IMR-90 (cell line): Measurements from ENCODE around the gene G3BP1. TPM values are rescaled to one million over a fixed set of nuclear protein-coding genes. Genes with fewer than 3 reads are reported as not detected.

ENCODE experiments used
- ATAC-seq: fragments of 200-7000 bp; cut with Tn5 transposase; 2 replicates; pipeline ENCODE4 v1.9.1; 2020; ENCODE audit warnings: low read depth, mild to moderate bottlenecking, moderate library complexity
- BruUV-seq: library from RNA; stranded (reverse); fragments of 400-500 nt; replicated peaks from 2 replicates; lab custom pipeline; 2021; lab: Mats Ljungman, UMichigan
- CTCF ChIA-PET: fragments of 300-600 bp; formaldehyde crosslinking; extraction: SDS; loops from one replicate; lab custom pipeline; 2021; ENCODE audit warnings: antibody characterized with exemption; lab: Yijun Ruan, JAX
- POLR2A ChIA-PET: fragments of 300-600 bp; sonication (Branson Sonifier 250); formaldehyde crosslinking; loops from one replicate; lab custom pipeline; 2022; ENCODE audit warnings: antibody characterized with exemption; ENCODE audit not compliant: unreplicated experiment; lab: Charles Lee
- DNase-seq: peaks from one replicate; pipeline ENCODE4 v3.0.0; 2013
- H2AFZ ChIP-seq: replicated peaks from 2 replicates; pipeline ENCODE3; 2013; ENCODE audit warnings: low read length, mild to moderate bottlenecking; ENCODE audit not compliant: poor library complexity
- H2AK5ac ChIP-seq: 2 replicates; pipeline ENCODE4 v1.6.1; 2013; ENCODE audit warnings: low read depth, low read length, inconsistent platforms
- H2AK9ac ChIP-seq: replicated peaks from 2 replicates; pipeline ENCODE3; 2013; ENCODE audit warnings: mild to moderate bottlenecking, low read depth, low read length, moderate library complexity; ENCODE audit not compliant: poor library complexity
- H2BK120ac ChIP-seq: 2 replicates; pipeline ENCODE4 v1.6.1; 2013; ENCODE audit warnings: low read depth, low read length, inconsistent platforms
- H2BK15ac ChIP-seq: 3 replicates; pipeline ENCODE4 v1.6.1; 2013; ENCODE audit warnings: low read depth, low read length, inconsistent platforms
- H2BK20ac ChIP-seq: 2 replicates; pipeline ENCODE4 v1.6.1; 2013; ENCODE audit warnings: low read depth, mild to moderate bottlenecking, inconsistent platforms, low read length, moderate library complexity
- H2BK5ac ChIP-seq: 2 replicates; pipeline ENCODE4 v1.6.1; 2013; ENCODE audit warnings: mild to moderate bottlenecking, low read depth, low read length, inconsistent platforms; ENCODE audit not compliant: poor library complexity, severe bottlenecking
- H3K14ac ChIP-seq: replicated peaks from 2 replicates; pipeline ENCODE4 v1.6.1; 2013; ENCODE audit warnings: low read depth, low read length, inconsistent platforms
- H3K18ac ChIP-seq: 2 replicates; pipeline ENCODE4 v1.6.1; 2013; ENCODE audit warnings: low read depth, low read length, control low read depth
- H3K23ac ChIP-seq: 2 replicates; pipeline ENCODE4 v1.6.1; 2013; ENCODE audit warnings: low read depth, low read length, inconsistent platforms
- H3K27ac ChIP-seq: 2 replicates; pipeline ENCODE4 v1.5.1; 2013; ENCODE audit warnings: mild to moderate bottlenecking, control low read depth, low read length; ENCODE audit not compliant: insufficient read depth
- H3K27me3 ChIP-seq: 2 replicates; pipeline ENCODE4 v1.6.1; 2013; ENCODE audit warnings: low read length; ENCODE audit not compliant: control insufficient read depth, insufficient read depth
- H3K36me3 ChIP-seq: 2 replicates; pipeline ENCODE4 v1.6.1; 2013; ENCODE audit warnings: low read length, mixed read lengths; ENCODE audit not compliant: control insufficient read depth, insufficient read depth
- H3K4ac ChIP-seq: 2 replicates; pipeline ENCODE4 v1.6.1; 2013; ENCODE audit warnings: low read depth, low read length, inconsistent platforms
- H3K4me1 ChIP-seq: 2 replicates; pipeline ENCODE4 v1.6.1; 2013; ENCODE audit warnings: low read length, mixed read lengths; ENCODE audit not compliant: control insufficient read depth, insufficient read depth
- H3K4me2 ChIP-seq: 2 replicates; pipeline ENCODE4 v1.6.1; 2013; ENCODE audit warnings: low read depth, mild to moderate bottlenecking, control low read depth, low read length, moderate library complexity
- H3K4me3 ChIP-seq: 2 replicates; pipeline ENCODE4 v1.5.1; 2013; ENCODE audit warnings: low read depth, mild to moderate bottlenecking, control low read depth, low read length, moderate library complexity; ENCODE audit not compliant: insufficient read depth
- H3K56ac ChIP-seq: 2 replicates; pipeline ENCODE4 v1.6.1; 2013; ENCODE audit warnings: low read length, inconsistent platforms; ENCODE audit not compliant: insufficient read depth; ENCODE audit errors: extremely low read depth
- H3K79me1 ChIP-seq, 2 experiments: 2 replicates each; pipeline ENCODE4 v1.6.1; 2013; ENCODE audit warnings: low read length in 2 of 2, inconsistent platforms in 1 of 2, low read depth in 1 of 2
- H3K9ac ChIP-seq: 2 replicates; pipeline ENCODE4 v1.6.1; 2013; ENCODE audit warnings: low read depth, low read length, control low read depth
- H3K9me1 ChIP-seq: 2 replicates; pipeline ENCODE4 v1.6.1; 2013; ENCODE audit warnings: low read length, inconsistent platforms; ENCODE audit not compliant: insufficient read depth
- H3K9me3 ChIP-seq: 2 replicates; pipeline ENCODE4 v1.6.1; 2013; ENCODE audit warnings: low read length; ENCODE audit not compliant: control insufficient read depth, insufficient read depth
- H4K20me1 ChIP-seq: 2 replicates; pipeline ENCODE4 v1.6.1; 2013; ENCODE audit warnings: low read length, inconsistent platforms; ENCODE audit not compliant: insufficient read depth
- H4K5ac ChIP-seq: 2 replicates; pipeline ENCODE4 v1.6.1; 2013; ENCODE audit warnings: mild to moderate bottlenecking, low read depth, low read length, control low read depth
- H4K8ac ChIP-seq, 2 experiments: 2 replicates each; pipeline ENCODE4 v1.6.1; 2013; ENCODE audit warnings: low read depth in 2 of 2, low read length in 2 of 2, control low read depth in 1 of 2, inconsistent platforms in 1 of 2
- H4K91ac ChIP-seq: 2 replicates; pipeline ENCODE4 v1.6.1; 2013; ENCODE audit warnings: low read depth, low read length, inconsistent platforms; ENCODE audit not compliant: insufficient read depth
- CEBPB ChIP-seq: IDR thresholded peaks from 2 replicates; pipeline ENCODE4 v1.6.1; 2012; ENCODE audit warnings: low read depth, low read length, improper control_type of control experiment
- RCOR1 ChIP-seq: IDR thresholded peaks from 2 replicates; pipeline ENCODE4 v1.6.1; 2012; ENCODE audit warnings: mild to moderate bottlenecking, low read length, improper control_type of control experiment; ENCODE audit not compliant: insufficient replicate concordance
- WGBS, 2 experiments: methylation state at CpG; one replicate each; pipeline versions ENCODE4 v1.1.5 to v1.1.7; 2013; ENCODE audit warnings: missing lambda C conversion rate in 2 of 2; ENCODE audit not compliant: insufficient read length in 1 of 2; ENCODE audit errors: extremely low coverage in 2 of 2; 5-methylcytosine and 5-hydroxymethylcytosine counted together
- dilution Hi-C: fragments of 300-500 bp; cut with HindIII; formaldehyde crosslinking; loops from one replicate; pipeline ENCODE4 v1.14.3; 2018; ENCODE audit warnings: low sequenced_read_pairs; ENCODE audit not compliant: unreplicated experiment
- in situ Hi-C: fragments of 300-500 bp; cut with MboI; formaldehyde crosslinking; loops from 3 replicates; pipeline ENCODE4 v1.14.3; 2019; ENCODE audit warnings: low sequenced_read_pairs, inconsistent platforms, mixed read lengths
- intact Hi-C: fragments of 100-400 bp; cut with micrococcal nuclease; formaldehyde crosslinking; loops from 2 replicates; pipeline ENCODE4 v1.10.0; 2022
- polyA plus RNA-seq, 3 experiments: library from polyadenylated mRNA; depleted of rRNA; stranded (reverse); fragments of >200 nt; gene quantifications; 2 replicates each; pipeline ENCODE4 v1.2.3, GENCODE V29; 2012; ENCODE audit warnings: low replicate concordance in 1 of 3
- total RNA-seq: library from RNA; depleted of rRNA; stranded (reverse); fragments of >200 nt; gene quantifications from 2 replicates; pipeline ENCODE4 v1.2.3, GENCODE V29; 2012
- TF ChIP-seq, protein P1 (sequence below): conservative IDR thresholded peaks from 2 replicates; pipeline ENCODE4 v1.5.1; 2012; ENCODE audit warnings: mild to moderate bottlenecking, low read depth, low read length, improper control_type of control experiment

Gene G3BP1
- total and polyA plus RNA-seq, 2 of the 4 experiments (the other 2 are of a cell fraction) = 40.2 to 482 TPM

DNA sequence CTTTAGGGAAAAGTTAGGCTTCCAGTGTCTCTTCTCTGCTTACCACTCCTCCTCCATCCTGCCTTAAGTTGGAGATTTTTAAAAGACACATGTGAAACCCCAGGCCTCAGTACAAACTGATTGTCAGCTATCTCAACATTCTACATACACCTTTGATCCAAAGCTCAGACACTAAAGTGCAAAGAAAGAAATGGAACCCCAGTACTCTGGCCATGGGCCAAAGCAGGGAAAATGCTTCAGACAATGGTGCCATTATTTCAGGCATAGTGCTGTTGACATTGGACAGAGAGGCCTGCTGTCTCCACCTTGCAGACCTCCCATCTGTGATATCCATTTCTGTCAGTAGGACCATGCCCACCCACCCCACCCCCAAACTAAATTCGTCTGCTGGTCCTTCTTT is 49.1 kb downstream of the G3BP1 start:
- H3K9ac ChIP-seq = no peak overlapping the region
- no peak overlapping the region for H2BK15ac ChIP-seq
- H3K23ac ChIP-seq = no peak overlapping the region
- H3K79me1 ChIP-seq = peaks cover 0 to 3% of the 10 kb centered on the region in 2 experiments; a peak in 2 of 4 replicates
- no peak overlapping the region for H3K56ac ChIP-seq
- dilution Hi-C loops = no loop called here
- H3K27ac ChIP-seq = no peak overlapping the region
- no peak overlapping the region for H4K8ac ChIP-seq
- H2BK120ac ChIP-seq = no peak overlapping the region
- H3K9me1 ChIP-seq = no peaks in the 10 kb centered on the region; the same call in 1 of the 2 replicates
- H3K4ac ChIP-seq = no peak overlapping the region
- DNase-seq (no peak), ATAC-seq (no peak)
- no peaks in the 10 kb centered on the region for H3K9me3 ChIP-seq
- POLR2A ChIA-PET = interaction anchor here (0.5 kb wide), 1 partner anchor 9 kb away, joined by 3 read pairs; no protein-coding TSS in a partner anchor
- H3K18ac ChIP-seq = no peak overlapping the region
- no peaks in the 10 kb centered on the region for H4K20me1 ChIP-seq
- H3K14ac ChIP-seq = no peak overlapping the region
- H4K91ac ChIP-seq = no peak overlapping the region
- BruUV-seq = no TSS peak
- H2AFZ ChIP-seq = no peak overlapping the region
- no CpG with 5 or more reads among the region's 1 CpG for WGBS, 2 experiments
- no peak overlapping the region for H4K5ac ChIP-seq
- no peak overlapping the region for H3K4me2 ChIP-seq
- no peak overlapping the region for H2BK20ac ChIP-seq
- H3K36me3 ChIP-seq = 0 out of 2 replicates have a peak, but pooled peaks cover 4% of the 10 kb centered on the region
- no peak overlapping the region for H2AK5ac ChIP-seq
- CTCF ChIA-PET = no interaction called here
- H3K4me3 ChIP-seq = no peak overlapping the region
- in situ Hi-C loops = no loop called here
- TF ChIP-seq RCOR1 (no peak), CEBPB (no peak)
- TF ChIP-seq, protein P1, sequence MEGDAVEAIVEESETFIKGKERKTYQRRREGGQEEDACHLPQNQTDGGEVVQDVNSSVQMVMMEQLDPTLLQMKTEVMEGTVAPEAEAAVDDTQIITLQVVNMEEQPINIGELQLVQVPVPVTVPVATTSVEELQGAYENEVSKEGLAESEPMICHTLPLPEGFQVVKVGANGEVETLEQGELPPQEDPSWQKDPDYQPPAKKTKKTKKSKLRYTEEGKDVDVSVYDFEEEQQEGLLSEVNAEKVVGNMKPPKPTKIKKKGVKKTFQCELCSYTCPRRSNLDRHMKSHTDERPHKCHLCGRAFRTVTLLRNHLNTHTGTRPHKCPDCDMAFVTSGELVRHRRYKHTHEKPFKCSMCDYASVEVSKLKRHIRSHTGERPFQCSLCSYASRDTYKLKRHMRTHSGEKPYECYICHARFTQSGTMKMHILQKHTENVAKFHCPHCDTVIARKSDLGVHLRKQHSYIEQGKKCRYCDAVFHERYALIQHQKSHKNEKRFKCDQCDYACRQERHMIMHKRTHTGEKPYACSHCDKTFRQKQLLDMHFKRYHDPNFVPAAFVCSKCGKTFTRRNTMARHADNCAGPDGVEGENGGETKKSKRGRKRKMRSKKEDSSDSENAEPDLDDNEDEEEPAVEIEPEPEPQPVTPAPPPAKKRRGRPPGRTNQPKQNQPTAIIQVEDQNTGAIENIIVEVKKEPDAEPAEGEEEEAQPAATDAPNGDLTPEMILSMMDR = no peak
- H3K4me1 ChIP-seq = no peaks in the 10 kb centered on the region
- no peak overlapping the region for H2BK5ac ChIP-seq
- intact Hi-C loops = no loop called here
- no peak overlapping the region for H2AK9ac ChIP-seq
- no peaks in the 10 kb centered on the region for H3K27me3 ChIP-seq
